Mammary epithelial cell (primary cell): ENCODE results near the gene VASH2.

ENCODE experiments used
- EZH2 ChIP-seq: IDR thresholded peaks from 2 replicates; pipeline ENCODE4 v1.6.1; 2012; ENCODE audit warnings: low read length, inconsistent platforms, borderline replicate concordance
- TF ChIP-seq, protein P1 (sequence below), 2 donors: IDR thresholded peaks in 1 of 2; conservative IDR thresholded peaks in 1 of 2; 2 replicates each; pipeline ENCODE4 v1.5.1; 2011 to 2012; ENCODE audit warnings: inconsistent platforms in 2 of 2, low read length in 2 of 2, mild to moderate bottlenecking in 2 of 2, control low read depth in 1 of 2, low read depth in 1 of 2; ENCODE audit not compliant: insufficient read depth in 1 of 2; ENCODE audit errors: extremely low read depth in 1 of 2

DNA sequence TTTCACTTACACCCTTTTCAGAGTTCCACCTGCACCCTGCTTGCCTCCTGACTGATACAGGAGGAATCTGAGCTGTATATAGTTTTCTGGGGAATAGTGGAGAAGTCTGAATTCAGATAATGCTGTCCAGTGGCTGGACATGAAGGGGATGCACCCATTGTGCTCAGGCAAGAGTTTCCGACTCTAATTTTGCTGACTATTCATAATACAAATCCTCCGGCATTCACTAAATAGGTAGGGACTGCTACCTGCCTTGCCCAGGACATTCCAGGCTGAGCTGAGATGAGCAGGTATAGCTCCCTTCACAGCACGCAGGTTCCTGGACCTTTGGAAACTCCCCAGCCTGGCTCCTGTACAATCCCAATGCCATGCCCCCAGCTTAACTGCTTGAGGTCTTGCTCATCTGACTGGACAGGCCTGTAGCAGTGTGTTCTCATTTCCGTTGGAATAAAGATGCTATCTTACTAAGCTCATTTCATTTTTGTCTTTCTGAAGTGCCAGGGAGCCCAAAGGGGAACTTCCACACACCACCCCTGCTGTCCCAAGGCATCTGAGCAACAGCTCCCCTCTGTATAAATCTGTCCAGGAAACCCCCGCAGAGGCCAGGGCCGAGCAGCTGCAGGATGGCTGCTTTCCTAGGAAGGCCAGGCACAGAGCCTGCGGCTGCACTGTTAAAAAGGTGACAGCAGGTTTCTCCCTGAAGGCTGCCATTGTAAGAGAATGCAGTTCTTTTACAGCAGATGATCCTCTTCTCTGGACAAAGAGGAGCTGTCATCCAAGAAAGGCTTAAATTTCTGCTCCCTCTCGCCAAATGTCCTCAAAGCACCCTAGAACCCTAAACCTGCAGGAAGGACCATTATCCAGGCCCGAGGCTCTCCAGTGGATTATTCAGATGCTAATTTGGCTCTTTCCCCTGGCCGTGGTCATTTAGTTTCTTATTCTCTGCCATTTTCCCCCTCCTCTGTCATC is 21.7 kb upstream of the VASH2 start:
- TF ChIP-seq, protein P1, sequence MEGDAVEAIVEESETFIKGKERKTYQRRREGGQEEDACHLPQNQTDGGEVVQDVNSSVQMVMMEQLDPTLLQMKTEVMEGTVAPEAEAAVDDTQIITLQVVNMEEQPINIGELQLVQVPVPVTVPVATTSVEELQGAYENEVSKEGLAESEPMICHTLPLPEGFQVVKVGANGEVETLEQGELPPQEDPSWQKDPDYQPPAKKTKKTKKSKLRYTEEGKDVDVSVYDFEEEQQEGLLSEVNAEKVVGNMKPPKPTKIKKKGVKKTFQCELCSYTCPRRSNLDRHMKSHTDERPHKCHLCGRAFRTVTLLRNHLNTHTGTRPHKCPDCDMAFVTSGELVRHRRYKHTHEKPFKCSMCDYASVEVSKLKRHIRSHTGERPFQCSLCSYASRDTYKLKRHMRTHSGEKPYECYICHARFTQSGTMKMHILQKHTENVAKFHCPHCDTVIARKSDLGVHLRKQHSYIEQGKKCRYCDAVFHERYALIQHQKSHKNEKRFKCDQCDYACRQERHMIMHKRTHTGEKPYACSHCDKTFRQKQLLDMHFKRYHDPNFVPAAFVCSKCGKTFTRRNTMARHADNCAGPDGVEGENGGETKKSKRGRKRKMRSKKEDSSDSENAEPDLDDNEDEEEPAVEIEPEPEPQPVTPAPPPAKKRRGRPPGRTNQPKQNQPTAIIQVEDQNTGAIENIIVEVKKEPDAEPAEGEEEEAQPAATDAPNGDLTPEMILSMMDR (conservative IDR thresholded peaks at IDR 0.05 in 1 of 2, IDR thresholded peaks at IDR 0.05 in 1 of 2; ENCODE audit: extremely low read depth in 1 of 2, insufficient read depth in 1 of 2, low read depth in 1 of 2, low read length in 2 of 2), result no peak
- TF ChIP-seq EZH2, result no peak
